B cell (primary cell): Measurements from ENCODE around the gene GATA1. TPM values are rescaled to one million over a fixed set of nuclear protein-coding genes. Genes with fewer than 3 reads are reported as not detected.

ENCODE experiments used
- ATAC-seq: fragments of 200-7000 bp; cut with Tn5 transposase; one replicate; pipeline ENCODE4 v1.10.0; 2021; ENCODE audit warnings: low read depth, mild to moderate bottlenecking, moderate number of reproducible peaks, moderate library complexity
- CTCF ChIA-PET: fragments of 350-600 bp; sonication (Branson Sonifier 250); formaldehyde crosslinking; loops from one replicate; lab custom pipeline; 2021; ENCODE audit warnings: antibody characterized with exemption, inconsistent platforms; lab: Charles Lee
- POLR2A ChIA-PET: fragments of 350-600 bp; sonication (Branson Sonifier 250); formaldehyde crosslinking; loops from one replicate; lab custom pipeline; 2021; ENCODE audit warnings: antibody characterized with exemption; lab: Charles Lee
- DNase-seq: peaks from one replicate; pipeline ENCODE4 v3.0.0; 2013
- H2AFZ ChIP-seq: 2 replicates; pipeline ENCODE4 v1.6.1; 2012; ENCODE audit warnings: mild to moderate bottlenecking, low read depth, low read length; ENCODE audit not compliant: insufficient read depth, poor library complexity, severe bottlenecking
- H3K27ac ChIP-seq, 2 donors: 1 replicate in 1 of 2; 2 replicates in 1 of 2; pipeline ENCODE4 v1.5.1; 2012 to 2013; ENCODE audit warnings: low read length in 2 of 2, mild to moderate bottlenecking in 2 of 2, moderate library complexity in 1 of 2
- H3K27me3 ChIP-seq, 4 experiments: fragments of 200-600 bp in 1 of 4; sonication (generic) in 1 of 4; replicated peaks in 1 of 4; 1 replicate in 2 of 4; 2 replicates in 2 of 4; pipeline versions ENCODE4 v1.6.1 to v1.7.0; 2013 to 2016; ENCODE audit warnings: low read length in 3 of 4, mild to moderate bottlenecking in 2 of 4, mixed read lengths in 1 of 4, moderate library complexity in 1 of 4; ENCODE audit not compliant: insufficient read depth in 4 of 4, control insufficient read depth in 3 of 4; ENCODE audit errors: control extremely low read depth in 1 of 4
- H3K36me3 ChIP-seq, 2 experiments: replicated peaks in 1 of 2; 1 replicate in 1 of 2; 2 replicates in 1 of 2; pipeline versions ENCODE4 v1.6.1 to v1.7.1; 2013; ENCODE audit warnings: low read length in 1 of 2; ENCODE audit not compliant: insufficient read depth in 2 of 2, control insufficient read depth in 1 of 2; ENCODE audit errors: control extremely low read depth in 1 of 2, extremely low read depth in 1 of 2
- H3K4me1 ChIP-seq, 2 donors: fragments of 200-600 bp in 1 of 2; sonication (generic) in 1 of 2; 1 replicate in 1 of 2; 2 replicates in 1 of 2; pipeline versions ENCODE4 v1.5.1 to v1.6.1; 2013 to 2017; ENCODE audit warnings: low read length in 2 of 2; ENCODE audit not compliant: control insufficient read depth in 2 of 2, insufficient read depth in 2 of 2
- H3K4me2 ChIP-seq: replicated peaks from 2 replicates; pipeline ENCODE3; 2012; ENCODE audit warnings: mild to moderate bottlenecking, low read depth, low read length; ENCODE audit not compliant: poor library complexity, severe bottlenecking
- H3K4me3 ChIP-seq, 5 experiments: fragments of 200-600 bp in 1 of 5; sonication (generic) in 1 of 5; 1 replicate in 3 of 5; 2 replicates in 2 of 5; pipeline versions ENCODE4 v1.5.1 to v1.7.0; 2011 to 2016; ENCODE audit warnings: low read length in 4 of 5, mild to moderate bottlenecking in 4 of 5, low read depth in 2 of 5, control low read depth in 1 of 5, moderate library complexity in 1 of 5; ENCODE audit not compliant: insufficient read depth in 1 of 5; ENCODE audit errors: control extremely low read depth in 1 of 5, extremely low read depth in 1 of 5
- H3K79me2 ChIP-seq: fragments of 200-600 bp; sonication (generic); one replicate; pipeline ENCODE4 v1.6.0; 2016; ENCODE audit warnings: low read length; ENCODE audit not compliant: control insufficient read depth, insufficient read depth
- H3K9ac ChIP-seq: fragments of 200-600 bp; sonication (generic); 2 replicates; pipeline ENCODE4 v1.6.1; 2017; ENCODE audit warnings: mild to moderate bottlenecking, low read length, moderate library complexity
- H3K9me3 ChIP-seq, 3 donors: one replicate each; pipeline versions ENCODE4 v1.6.1 to v1.7.1; 2013; ENCODE audit warnings: low read length in 2 of 3; ENCODE audit not compliant: control insufficient read depth in 2 of 3, insufficient read depth in 1 of 3; ENCODE audit errors: control extremely low read depth in 1 of 3
- H4K20me1 ChIP-seq: 2 replicates; pipeline ENCODE4 v1.6.0; 2012; ENCODE audit warnings: mild to moderate bottlenecking, low read length; ENCODE audit not compliant: insufficient read depth, control insufficient read depth, poor library complexity, severe bottlenecking
- H3K27ac Mint-ChIP-seq: one replicate; pipeline ENCODE4 v1.8.0; 2021; ENCODE audit warnings: mixed read lengths
- H3K27me3 Mint-ChIP-seq: one replicate; pipeline ENCODE4 v1.8.0; 2021; ENCODE audit warnings: mixed read lengths
- H3K4me1 Mint-ChIP-seq: one replicate; pipeline ENCODE4 v1.8.0; 2021; ENCODE audit warnings: mixed read lengths
- H3K4me3 Mint-ChIP-seq: one replicate; pipeline ENCODE4 v1.8.0; 2021; ENCODE audit warnings: mixed read lengths
- H3K9me3 Mint-ChIP-seq: one replicate; pipeline ENCODE4 v1.8.0; 2022; ENCODE audit warnings: mixed read lengths; ENCODE audit not compliant: insufficient read depth
- CTCF ChIP-seq: fragments of 200-600 bp; IDR thresholded peaks from one replicate; pipeline ENCODE4 v1.8.0; 2022; ENCODE audit warnings: antibody characterized with exemption, mild to moderate bottlenecking
- EZH2 ChIP-seq: IDR thresholded peaks from 2 replicates; pipeline ENCODE4 v1.6.1; 2012; ENCODE audit warnings: borderline replicate concordance, low read depth, mild to moderate bottlenecking, moderate library complexity, low read length; ENCODE audit not compliant: insufficient read depth, poor library complexity, severe bottlenecking
- WGBS: methylation state at CpG from one replicate; pipeline ENCODE4 v1.1.5; 2013; ENCODE audit warnings: missing lambda C conversion rate; ENCODE audit not compliant: insufficient coverage; 5-methylcytosine and 5-hydroxymethylcytosine counted together
- intact Hi-C: fragments of 100-400 bp; cut with micrococcal nuclease; formaldehyde crosslinking; loops from one replicate; pipeline ENCODE4 v1.10.0; 2022
- polyA plus RNA-seq: library from polyadenylated mRNA; depleted of rRNA; stranded (reverse); fragments of >200 nt; gene quantifications from 2 replicates; pipeline ENCODE4 v1.2.3, GENCODE V29; 2012
- total RNA-seq, 2 donors: library from RNA; stranded (reverse); fragments of 120-200 nt in 1 of 2; gene quantifications; 1 replicate in 1 of 2; 2 replicates in 1 of 2; pipeline versions ENCODE4 v1.2.3 to v1.2.4, GENCODE V29; 2013 to 2022

Gene GATA1
- total and polyA plus RNA-seq, 2 donors (not counting 1 experiment from before 2014, with no cell fraction given) = not detected

- Mint-ChIP-seq H3K27me3 (peaks cover 6% of the 10 kb centered on the region), H3K4me3 (no peak overlapping the region), H3K9me3 (no peaks in the 10 kb centered on the region), H3K4me1 (peaks cover 7% of the 10 kb centered on the region), H3K27ac (no peak overlapping the region)
- H3K27ac ChIP-seq = no peak overlapping the region
- no peak overlapping the region for H3K4me2 ChIP-seq
- peaks cover 0 to 6% of the 10 kb centered on the region in 2 donors for H3K4me1 ChIP-seq
- H3K27me3 ChIP-seq = peaks cover 0 to 9% (median 3%) of the 10 kb centered on the region in 4 experiments
- H3K4me3 ChIP-seq = no peak overlapping the region
- intact Hi-C loops = no loop called here
- H3K79me2 ChIP-seq = no peaks in the 10 kb centered on the region
- ATAC-seq (no peak), DNase-seq (no peak)
- WGBS = 92% methylated on average over 3 of the region's 6 CpGs
- ChIA-PET CTCF (no interaction called here), POLR2A (no interaction called here)
- H3K36me3 ChIP-seq = peaks cover 0 to 7% of the 10 kb centered on the region in 2 experiments
- H2AFZ ChIP-seq = no peak overlapping the region
- no peak for TF ChIP-seq EZH2
- no peak for TF ChIP-seq CTCF
- H3K9ac ChIP-seq = no peak overlapping the region
- peaks cover 0 to 11% (median 0%) of the 10 kb centered on the region in 3 donors for H3K9me3 ChIP-seq
- H4K20me1 ChIP-seq = no peaks in the 10 kb centered on the region
Measured at GRCh38 chrX:48823053-48823452, 36.7 kb downstream of the GATA1 start.

- no peaks in the 10 kb centered on the region for H3K79me2 ChIP-seq
- H3K4me2 ChIP-seq = no peak overlapping the region
- no peaks in the 10 kb centered on the region for H3K9me3 Mint-ChIP-seq
- no peak overlapping the region for H3K4me3 Mint-ChIP-seq
- DNase-seq (no peak), ATAC-seq (no peak)
- intact Hi-C loops = no loop called here
- peaks cover 12% of the 10 kb centered on the region for H3K27me3 Mint-ChIP-seq
- no CpG with 5 or more reads among the region's 8 CpGs for WGBS
- H3K27ac Mint-ChIP-seq = no peak overlapping the region
- H3K27me3 ChIP-seq = peaks cover 0 to 9% (median 3%) of the 10 kb centered on the region in 4 experiments
- peaks cover 7% of the 10 kb centered on the region for H3K4me1 Mint-ChIP-seq
- H4K20me1 ChIP-seq = no peaks in the 10 kb centered on the region
- H3K27ac ChIP-seq = no peak overlapping the region
- ChIA-PET POLR2A (no interaction called here), CTCF (no interaction called here)
- peaks cover 0 to 7% of the 10 kb centered on the region in 2 experiments for H3K36me3 ChIP-seq
- no peak for TF ChIP-seq EZH2
- no peak for TF ChIP-seq CTCF
- H2AFZ ChIP-seq = no peak overlapping the region
- no peak overlapping the region for H3K9ac ChIP-seq
- peaks cover 0 to 11% (median 0%) of the 10 kb centered on the region in 3 donors for H3K9me3 ChIP-seq
- H3K4me3 ChIP-seq = no peak overlapping the region
- peaks cover 0 to 6% of the 10 kb centered on the region in 2 donors for H3K4me1 ChIP-seq
Measured at GRCh38 chrX:48824066-48824465, 37.7 kb downstream of the GATA1 start.
